ENCODE measurements around the gene ZPBP2.
"Not testable (repeated sequence)": the region's sequence is repeated elsewhere in the genome, so short reads cannot be mapped to it uniquely, and the experiment has no call there.

Gene ZPBP2, protein sequence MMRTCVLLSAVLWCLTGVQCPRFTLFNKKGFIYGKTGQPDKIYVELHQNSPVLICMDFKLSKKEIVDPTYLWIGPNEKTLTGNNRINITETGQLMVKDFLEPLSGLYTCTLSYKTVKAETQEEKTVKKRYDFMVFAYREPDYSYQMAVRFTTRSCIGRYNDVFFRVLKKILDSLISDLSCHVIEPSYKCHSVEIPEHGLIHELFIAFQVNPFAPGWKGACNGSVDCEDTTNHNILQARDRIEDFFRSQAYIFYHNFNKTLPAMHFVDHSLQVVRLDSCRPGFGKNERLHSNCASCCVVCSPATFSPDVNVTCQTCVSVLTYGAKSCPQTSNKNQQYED

DNA sequence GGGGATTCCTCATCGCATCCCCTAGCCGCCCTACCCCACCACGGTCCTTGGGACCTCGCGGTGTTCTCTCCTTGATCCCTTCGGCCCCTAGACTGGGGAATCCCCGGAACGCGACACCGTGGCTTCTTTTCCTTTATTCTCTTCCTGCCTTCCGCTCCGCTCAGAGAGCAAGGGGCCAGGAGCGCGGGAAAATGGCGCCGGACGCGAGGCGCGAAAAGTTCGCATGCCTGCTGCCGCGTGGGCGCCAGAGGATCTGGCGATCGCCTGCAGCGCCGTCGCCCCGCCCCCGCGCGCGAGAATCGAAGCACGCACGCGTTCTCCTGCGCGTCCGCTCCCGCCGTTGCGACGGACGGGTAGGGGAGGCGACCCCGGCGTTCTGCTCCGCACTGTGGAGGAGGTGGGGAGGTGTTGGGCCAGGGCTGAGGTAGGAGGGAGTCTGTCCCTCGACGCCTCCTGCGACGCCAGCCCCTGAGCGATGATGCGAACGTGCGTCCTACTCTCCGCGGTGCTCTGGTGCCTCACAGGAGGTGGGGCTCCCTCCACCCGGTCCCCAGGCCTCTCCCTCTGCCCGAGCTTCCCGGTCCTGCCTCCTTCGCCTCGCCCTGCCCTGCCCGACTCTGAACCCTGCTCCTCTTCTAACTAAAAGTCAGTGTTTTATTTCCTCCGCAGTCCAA lies at the start of gene ZPBP2:
TSS of gene ZPBP2 (plus strand) at position 323 of the 674 bp plus-strand sequence. CDS start at position 476, 153 bp downstream.
- no peak for DNase-seq (ENCODE audit: low read depth in 2 of 2)

DNA sequence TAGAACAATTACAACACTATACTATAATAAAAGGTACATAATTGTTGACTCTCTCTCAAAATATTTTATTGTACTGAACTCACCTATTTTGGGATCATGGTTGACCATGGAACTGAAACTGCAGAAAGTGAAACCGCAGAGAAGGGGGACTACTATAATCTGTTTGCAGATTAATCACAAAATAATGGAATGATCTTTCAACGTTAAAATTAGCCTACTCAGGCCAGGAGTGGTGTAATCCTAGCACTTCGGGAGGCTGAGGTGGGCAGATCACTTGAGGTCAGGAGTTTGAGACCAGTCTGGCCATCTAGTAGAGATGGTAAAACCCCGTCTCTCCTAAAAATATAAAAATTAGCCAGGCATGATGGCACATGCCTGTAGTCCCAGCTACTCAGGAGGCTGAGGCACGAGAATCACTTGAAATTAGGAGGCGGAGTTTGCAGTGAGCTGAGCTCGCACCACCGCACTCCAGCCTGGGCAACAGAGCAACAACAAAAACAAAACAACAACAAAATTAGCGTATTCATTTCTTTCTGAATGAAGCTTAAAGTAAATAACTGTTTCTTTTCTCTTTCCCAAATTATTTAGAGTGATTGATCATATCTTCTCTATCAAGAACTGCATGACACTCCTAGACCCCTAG lies 49.5 kb upstream of the ZPBP2 start:
- DNase-seq (ENCODE audit: low read depth in 2 of 2), result no peak

DNA sequence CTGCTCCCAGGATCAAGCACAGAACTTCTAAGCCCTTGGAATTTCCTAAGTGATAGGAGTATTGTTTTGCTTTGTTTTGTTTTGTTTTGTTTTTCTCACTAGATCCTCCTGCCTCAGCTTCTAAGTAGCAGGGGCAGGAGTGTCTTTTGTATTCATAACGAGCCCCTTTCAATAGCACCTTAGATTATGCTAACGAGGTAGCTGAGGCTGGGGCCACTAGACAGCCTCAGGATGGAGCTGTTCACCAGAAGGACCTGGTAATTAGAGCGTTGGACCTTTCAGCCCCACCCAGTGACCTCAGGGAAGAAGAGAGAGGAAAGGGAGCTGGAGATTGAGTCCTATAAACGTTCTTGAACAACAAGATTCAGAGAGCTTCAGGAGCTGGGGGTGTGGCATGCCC lies 47.5 kb upstream of the ZPBP2 start:
- DNase-seq (ENCODE audit: low read depth in 2 of 2), result no peak

DNA sequence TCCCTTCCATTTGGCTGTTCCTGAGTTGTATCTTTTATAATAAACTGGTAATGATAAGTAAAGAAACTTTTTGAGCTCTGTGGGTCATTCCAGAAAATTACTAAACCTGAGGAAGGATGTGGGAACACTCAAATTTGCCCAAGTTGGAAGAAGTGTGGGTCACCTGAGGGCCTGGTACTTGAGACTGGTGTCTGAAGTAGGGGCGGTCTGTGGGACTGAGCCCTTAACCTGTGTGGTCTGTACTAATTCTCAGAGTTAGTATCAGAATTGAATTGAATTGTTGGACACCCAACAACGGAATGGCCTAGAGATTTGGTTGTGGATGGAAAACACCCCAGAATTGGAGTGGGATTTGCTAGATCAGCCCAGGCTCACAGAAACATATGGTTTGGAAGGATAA lies 47.0 kb upstream of the ZPBP2 start:
- no peak for DNase-seq (ENCODE audit: low read depth in 2 of 2)

DNA sequence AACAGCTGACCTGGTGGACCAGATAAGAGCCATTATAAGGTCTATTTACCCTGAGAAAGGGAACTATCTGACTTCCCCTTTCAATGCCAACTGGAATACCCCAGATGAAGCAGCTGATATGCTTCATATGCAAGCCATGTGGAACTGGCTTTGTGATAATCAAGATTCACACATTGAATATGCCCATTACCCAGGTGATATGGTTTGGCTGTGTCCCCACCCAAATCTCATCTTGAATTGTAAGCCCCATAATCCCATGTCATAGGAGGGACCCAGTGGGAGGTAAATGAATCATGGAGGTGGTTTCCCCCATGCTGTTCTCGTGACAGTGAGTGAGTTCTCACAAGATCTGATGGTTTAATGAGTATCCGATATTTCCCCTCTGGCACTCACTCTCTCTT lies 46.0 kb upstream of the ZPBP2 start:
- no peak for DNase-seq (ENCODE audit: low read depth in 2 of 2)

DNA sequence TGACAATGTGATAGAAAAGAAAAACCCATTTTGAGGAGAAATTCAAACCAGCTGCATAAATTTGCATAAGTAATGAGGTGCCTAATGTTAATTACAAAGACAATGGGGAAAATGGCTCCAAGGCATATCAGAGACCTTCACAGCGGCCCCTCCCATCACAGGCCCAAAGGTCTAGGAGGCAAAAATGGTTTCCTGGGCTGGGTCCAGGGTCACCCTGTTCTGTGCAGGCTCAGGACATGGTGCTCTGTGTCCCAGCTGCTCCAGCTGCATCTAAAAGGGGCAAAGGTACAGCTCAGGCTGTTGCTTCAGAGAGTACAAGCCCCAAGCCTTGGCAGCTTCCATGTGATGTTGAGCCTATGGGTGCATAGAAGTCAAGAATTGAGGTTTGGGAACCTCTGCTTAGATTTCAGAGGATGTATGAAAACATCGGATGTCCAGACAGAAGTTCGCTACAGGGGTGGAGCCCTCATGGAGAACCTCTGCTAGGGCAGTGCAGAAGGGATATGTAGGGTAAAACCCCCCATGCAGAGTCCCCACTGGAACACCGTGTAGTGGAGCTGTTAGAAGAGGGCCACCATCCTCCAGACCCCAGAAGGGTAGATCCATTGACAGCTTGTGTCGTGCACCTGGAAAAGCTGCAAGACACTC lies 44.5 kb upstream of the ZPBP2 start:
- DNase-seq (ENCODE audit: low read depth in 2 of 2), result no peak

DNA sequence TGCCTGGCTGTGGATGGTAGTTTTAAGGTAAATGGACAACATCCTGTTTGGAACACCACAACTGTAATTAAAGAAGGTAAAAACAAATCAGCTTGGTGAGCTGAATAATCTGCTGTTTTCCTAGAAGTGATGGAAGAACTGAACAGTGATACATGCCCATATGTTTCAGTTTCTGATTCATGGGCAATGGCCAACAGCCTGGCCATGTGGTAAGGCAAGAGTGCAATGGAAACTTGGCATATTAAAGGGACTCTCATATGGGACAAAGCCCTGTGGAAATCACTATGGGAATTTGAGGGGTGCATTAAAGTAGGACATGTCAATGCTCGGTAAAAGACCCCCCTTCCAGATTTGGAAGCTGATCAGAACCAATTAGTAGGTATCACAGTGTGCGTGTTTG lies 41.7 kb upstream of the ZPBP2 start:
- DNase-seq (ENCODE audit: low read depth in 2 of 2), result no peak

DNA sequence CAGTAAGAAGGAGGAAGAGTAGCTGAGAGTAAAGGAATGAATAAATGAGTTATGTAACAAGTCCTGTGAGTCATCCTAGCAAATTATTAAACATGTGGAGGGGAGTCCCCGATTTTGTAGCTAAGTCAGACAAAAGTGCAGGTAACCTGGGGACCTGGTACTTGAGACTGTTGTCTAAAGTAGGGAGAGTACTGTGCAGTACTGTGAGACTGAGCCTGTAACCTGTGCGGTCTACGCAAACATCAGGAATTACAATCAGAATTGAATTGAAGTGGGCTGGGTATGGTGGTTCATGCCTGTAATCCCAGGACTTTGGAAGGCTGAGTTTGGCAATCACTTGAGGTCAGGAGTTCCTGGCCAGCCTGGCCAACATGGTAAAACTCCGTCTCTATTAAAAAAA lies 39.6 kb upstream of the ZPBP2 start:
- no peak for DNase-seq (ENCODE audit: low read depth in 2 of 2)

DNA sequence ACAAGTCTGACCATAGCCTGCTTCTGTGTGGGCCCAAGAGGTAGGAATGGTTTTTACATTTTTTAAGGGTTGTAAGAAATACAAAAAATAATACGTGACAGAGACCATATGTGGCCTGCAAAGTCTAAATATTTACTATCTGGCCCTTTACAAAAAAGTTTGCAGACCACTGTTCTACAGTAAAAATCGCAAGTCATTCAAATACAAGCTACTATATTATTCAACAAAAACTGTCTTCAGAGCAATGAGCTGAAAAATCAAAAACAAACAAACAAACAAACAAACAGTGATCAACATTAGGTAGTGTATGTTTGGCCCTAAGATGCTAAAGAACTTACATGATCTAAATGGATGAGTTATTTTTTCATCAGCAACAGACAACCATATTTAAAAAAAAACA lies 36.4 kb upstream of the ZPBP2 start:
- no peak for DNase-seq (ENCODE audit: low read depth in 2 of 2)

DNA sequence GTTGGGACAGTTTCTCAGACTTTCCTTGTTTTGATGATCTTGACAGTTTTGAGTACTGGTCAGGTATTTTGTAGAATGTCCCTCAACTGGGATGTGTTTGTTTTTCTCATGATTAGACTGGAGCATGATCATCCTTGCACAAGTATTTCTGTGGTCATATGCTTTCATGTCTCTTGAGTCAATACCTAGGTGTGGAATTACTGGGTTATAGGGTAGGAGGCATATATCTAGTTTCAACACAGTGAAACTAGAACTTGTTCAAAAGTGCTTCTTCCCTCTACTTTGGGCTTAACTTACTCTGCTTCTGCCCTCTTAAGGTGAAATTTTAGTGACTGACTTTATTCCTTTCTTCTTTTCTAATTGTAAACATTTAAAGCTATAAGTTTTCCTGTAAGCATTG lies 34.0 kb upstream of the ZPBP2 start:
- DNase-seq (ENCODE audit: low read depth in 2 of 2), result no peak

DNA sequence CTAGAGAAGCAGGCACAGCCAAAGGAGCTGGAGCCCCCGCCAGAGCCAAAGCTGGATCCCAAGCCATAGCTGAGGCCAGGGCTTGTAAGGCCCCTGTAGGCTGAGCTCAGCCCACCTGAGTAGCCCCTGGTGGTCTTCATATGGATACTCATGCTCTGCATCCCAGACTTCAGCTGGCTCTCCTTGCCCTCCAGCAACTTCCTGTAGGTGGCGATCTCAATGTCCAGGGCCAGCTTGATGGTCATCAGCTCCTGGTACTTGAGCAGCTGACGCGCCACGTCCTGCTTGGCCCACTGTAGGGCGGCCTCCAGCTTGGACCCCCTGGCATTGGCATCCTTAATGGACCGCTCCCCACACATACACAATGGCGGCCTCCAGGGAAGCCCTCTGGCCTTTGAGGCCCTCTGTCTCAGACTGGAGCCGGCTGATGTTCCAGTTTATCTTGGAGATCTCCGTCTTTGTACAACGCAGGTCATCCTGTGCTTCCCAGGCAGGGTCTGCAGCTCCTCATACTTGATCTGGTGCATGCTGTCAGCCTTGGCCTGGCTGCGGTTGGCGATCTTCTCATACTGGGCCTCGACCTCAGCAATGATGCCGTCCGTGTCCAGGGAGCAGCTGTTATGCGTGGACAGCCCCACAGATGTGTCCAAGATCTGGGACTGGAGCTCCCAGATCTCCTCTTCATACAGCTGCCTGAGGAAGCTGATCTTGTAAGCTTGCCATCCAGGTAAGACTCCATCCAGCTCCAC lies 32.8 kb upstream of the ZPBP2 start:
- no peak for DNase-seq (ENCODE audit: low read depth in 2 of 2)

DNA sequence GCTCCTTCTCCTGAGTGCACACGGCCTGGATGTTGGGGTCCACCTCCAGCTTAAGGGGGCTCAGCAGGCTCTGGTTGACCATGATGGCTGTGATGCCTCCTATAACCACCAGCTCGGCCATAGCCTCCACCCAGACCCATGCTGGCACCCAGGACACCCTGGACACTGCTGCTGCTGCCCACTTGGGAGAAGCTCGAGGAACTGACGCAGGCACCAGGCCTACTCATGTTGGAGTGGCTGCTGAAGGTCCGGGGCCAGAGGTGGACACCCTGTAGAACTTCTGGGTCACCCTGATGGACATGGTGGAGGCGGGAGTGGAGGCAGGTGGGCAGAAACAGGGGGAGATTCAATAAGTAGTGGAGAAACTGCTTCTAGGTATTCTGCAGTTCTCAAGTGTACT lies 31.9 kb upstream of the ZPBP2 start:
- DNase-seq (ENCODE audit: low read depth in 2 of 2), result no peak

DNA sequence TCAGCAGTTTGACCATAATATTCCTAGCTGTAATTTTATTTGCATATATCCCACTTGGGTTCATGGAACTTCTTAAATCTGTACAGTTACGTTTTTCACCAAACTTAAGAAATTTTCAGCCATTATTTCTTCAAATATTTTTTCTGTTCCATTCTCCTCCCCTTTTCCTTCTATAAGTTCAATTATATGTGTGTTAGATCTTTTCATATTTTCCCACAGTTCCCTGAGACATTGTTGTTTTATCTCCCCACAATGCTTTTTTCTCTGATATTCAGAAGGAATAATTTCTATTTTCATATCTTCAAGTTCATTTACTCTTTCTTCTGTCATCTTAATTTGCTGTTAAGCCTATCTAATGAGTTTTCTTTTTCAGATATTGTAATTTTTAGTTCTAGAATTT lies 29.9 kb upstream of the ZPBP2 start:
- no peak for DNase-seq (ENCODE audit: low read depth in 2 of 2)

DNA sequence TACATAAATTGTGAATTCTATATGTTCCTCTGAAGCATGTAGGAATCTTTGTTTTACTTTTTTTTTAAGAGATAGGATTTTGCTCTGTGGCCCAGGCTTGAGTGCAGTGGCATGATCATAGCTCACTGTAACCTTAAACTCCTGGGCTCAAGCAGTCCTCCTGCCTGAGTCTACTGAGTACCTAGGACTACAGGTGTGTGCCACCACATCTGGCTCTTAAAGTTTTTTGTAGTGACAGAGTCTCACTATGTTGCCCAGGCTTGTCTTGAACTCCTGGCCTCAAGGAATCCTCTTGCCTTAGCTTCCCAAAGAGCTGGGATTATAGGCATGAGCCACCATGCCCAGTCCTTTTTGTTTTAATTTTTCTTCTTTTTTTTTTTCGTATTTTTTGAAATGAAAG lies 29.2 kb upstream of the ZPBP2 start:
- no peak for DNase-seq (ENCODE audit: low read depth in 2 of 2)

DNA sequence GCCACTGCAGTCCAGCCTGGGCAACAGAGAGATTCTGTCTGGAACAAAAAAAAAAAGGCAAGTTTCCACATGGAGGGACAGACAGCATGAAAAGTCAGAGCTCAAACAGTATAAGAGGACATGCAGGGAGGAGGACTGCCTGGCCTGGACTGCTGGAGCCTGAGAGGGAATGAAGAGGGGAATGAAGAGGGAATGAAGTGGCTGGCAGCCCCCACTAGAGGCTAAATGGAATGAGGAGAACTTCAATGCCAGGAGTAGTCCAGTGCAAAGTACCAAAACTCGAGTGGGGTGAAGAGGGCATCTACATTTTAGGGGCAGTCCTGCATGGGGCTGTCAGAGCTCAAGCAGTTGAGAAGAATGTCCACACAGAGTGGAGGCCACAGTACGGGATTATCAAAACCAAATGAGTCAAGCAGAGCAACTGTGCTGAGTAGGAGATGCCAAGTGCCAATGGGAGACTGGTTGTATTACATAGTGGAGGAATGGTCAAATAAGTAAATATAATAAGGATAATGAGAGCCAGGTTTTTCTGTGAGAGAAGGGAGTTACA lies 26.8 kb upstream of the ZPBP2 start:
- DNase-seq (ENCODE audit: low read depth in 2 of 2), result no peak

DNA sequence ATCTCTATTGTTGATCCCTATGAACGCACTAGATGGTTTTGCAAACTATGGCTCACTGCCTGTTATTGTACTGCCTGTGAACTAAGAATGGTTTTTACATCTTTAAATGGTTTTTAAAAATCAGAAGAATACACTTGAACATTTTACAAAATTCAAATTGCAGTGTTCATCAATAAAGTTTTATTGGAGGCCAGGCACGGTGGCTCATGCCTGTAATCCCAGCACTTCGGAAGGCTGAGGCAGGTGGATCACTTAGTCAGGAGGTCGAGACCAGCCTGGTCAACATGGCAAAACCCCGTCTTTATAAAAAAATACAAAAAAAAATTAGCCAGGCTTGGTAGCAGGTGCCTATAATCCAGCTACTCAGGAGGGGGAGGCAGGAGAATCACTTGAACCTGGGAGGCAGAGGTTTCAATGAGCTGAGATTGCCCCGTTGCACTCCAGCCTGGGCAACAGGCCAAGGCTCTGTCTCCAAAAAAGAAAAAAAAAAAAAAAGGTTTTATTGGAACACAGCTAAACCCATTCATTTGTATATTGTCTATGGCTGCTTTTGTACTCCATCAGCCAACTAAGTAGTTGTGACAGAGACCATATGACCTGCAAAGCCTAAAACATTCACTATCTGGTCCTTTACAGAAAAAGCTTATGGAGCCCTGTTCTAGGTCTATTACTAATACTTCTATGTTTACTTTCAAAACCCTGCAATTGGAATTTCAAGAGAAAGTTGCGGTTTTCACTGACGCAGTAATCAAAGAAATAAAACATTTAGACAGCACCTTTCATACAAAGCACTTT lies 22.8 kb upstream of the ZPBP2 start:
- DNase-seq (ENCODE audit: low read depth in 2 of 2), result no peak

DNA sequence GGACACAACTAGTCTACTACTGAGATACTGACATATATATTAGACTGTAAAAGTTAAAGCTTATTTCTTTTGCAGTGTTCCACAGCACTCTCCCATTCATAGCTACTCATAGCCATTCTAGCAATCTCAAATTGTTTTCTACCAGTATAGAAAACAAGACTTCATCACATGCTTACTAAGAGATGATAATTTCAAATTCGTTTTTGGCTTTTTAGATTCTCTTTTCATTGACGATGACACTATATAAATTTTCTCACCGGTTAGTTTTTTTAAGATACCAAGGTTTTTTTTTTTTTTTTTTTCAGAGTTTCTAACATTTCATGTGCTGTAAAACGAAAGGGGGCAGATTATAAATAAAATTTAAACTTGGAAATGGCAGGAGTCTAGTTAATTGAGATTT lies 21.8 kb upstream of the ZPBP2 start:
- no peak for DNase-seq (ENCODE audit: low read depth in 2 of 2)

DNA sequence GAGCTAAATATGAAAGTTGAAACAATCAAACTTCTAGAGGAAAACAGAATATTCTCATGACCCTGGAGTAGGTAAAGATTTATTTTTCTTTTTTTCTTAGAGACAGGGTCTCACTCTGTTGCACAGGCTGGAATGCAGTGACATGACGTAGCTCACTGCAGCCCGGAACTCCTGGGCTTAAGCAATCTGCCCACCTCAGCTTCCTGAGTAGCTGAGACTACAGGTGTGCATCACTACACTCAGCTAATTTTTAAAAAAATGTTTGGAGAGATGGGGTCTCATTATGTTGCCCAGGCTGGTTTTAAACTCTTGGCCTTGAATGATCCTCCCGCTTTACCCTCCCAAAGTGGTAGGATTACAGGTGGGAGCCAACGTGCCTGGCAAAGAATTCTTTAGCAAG lies 19.4 kb upstream of the ZPBP2 start:
- DNase-seq (ENCODE audit: low read depth in 2 of 2), result no peak

DNA sequence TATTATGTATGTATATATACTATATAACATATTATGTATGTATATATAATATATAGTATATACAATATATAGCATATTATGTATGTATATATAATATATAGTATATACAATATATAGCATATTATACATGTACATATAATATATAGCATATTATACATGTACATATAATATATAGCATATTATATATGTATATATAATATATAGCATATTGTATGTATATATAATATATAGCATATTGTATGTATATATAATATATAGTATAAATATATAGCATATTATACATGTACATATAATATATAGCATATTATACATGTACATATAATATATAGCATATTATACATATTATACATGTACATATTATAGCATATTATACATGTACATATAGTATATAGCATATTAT lies 17.8 kb upstream of the ZPBP2 start:
- DNase-seq (ENCODE audit: low read depth in 2 of 2), result not testable (repeated sequence)

DNA sequence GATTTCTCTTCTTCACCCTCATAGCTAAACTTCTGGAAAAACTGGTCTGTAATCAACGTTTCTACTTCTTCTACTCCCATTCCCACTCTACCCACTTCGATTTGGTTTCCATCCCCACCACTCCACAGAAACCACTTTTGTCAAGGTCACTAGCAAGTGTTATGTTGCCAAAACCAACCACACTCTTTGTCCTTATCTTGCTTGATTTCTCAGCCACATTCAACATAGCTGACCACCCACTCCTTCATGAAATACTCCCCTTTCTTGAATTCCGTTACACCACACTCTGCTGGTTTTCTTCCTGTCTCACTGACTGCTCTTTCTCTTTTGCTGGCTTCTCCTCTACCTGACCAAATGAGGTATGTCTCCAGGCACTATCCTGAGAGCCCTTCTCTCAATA lies 15.8 kb upstream of the ZPBP2 start:
- DNase-seq (ENCODE audit: low read depth in 2 of 2), result no peak

DNA sequence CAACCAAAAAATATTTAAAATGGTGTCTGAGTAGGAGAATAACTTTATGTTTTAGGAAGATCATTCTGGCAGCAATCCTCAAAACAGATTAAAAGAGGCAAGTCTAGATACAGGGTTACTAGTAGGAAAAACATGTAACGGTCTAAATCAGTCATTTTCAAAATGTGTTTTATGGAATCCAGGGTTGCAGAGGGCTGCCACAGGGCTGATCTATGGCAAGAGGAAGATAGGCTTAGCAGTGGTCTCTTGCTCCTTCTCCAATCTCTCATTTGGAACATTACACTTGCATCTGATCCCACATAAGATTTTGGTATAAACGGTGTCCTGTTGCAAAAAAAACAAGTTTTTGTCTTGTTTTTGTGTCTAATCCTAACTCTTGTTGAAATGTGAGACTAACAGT lies 13.1 kb upstream of the ZPBP2 start:
- DNase-seq (ENCODE audit: low read depth in 2 of 2), result no peak

All from fibroblast of skin of left quadriceps (primary cell).